H1 (cell line): ENCODE results near the gene CKLF.
"Not testable (repeated sequence)": the region's sequence is repeated elsewhere in the genome, so short reads cannot be mapped to it uniquely, and the experiment has no call there.

ENCODE experiments used
- ASH2L ChIP-seq: fragments of 200-600, 300-600 bp; sonication (generic); IDR thresholded peaks from one replicate; pipeline ENCODE4 v1.7.1; 2017; ENCODE audit warnings: low read length
- CBX5 ChIP-seq: fragments of 300-800, 300-1000 bp; sonication (generic); IDR thresholded peaks from 2 replicates; pipeline ENCODE4 v1.7.1; 2016; ENCODE audit warnings: antibody characterized with exemption, low read length, low read depth
- CEBPB ChIP-seq: IDR thresholded peaks from 2 replicates; pipeline ENCODE4 v1.6.1; 2012; ENCODE audit warnings: low read depth, low read length
- CTCF ChIP-seq, 3 experiments: IDR thresholded peaks; 1 replicate in 2 of 3; 2 replicates in 1 of 3; pipeline versions ENCODE4 v1.5.1 to v1.6.1; 2011; ENCODE audit warnings: low read length in 3 of 3, mild to moderate bottlenecking in 3 of 3, inconsistent platforms in 2 of 3, low read depth in 1 of 3, moderate library complexity in 1 of 3; ENCODE audit not compliant: insufficient read depth in 1 of 3; ENCODE audit errors: control extremely low read depth in 1 of 3
- MAX ChIP-seq: IDR thresholded peaks from 2 replicates; pipeline ENCODE4 v1.6.1; 2012; ENCODE audit warnings: inconsistent platforms
- POLR2A ChIP-seq, 2 experiments: IDR thresholded peaks; 1 replicate in 1 of 2; 2 replicates in 1 of 2; pipeline ENCODE4 v1.6.1; 2011; ENCODE audit warnings: low read depth in 2 of 2, low read length in 2 of 2, mild to moderate bottlenecking in 2 of 2; ENCODE audit errors: control extremely low read depth in 1 of 2
- POLR2AphosphoS5 ChIP-seq: IDR thresholded peaks from 2 replicates; pipeline ENCODE4 v1.6.1; 2011; ENCODE audit warnings: low read depth, low read length
- RAD21 ChIP-seq, 2 experiments: IDR thresholded peaks in 1 of 2; conservative IDR thresholded peaks in 1 of 2; 2 replicates each; pipeline ENCODE4 v1.6.1; 2011; ENCODE audit warnings: low read depth in 2 of 2, low read length in 2 of 2, improper control_type of control experiment in 1 of 2, inconsistent platforms in 1 of 2, mild to moderate bottlenecking in 1 of 2, moderate library complexity in 1 of 2
- TAF7 ChIP-seq: optimal IDR thresholded peaks from 2 replicates; pipeline ENCODE3; 2011; ENCODE audit warnings: low read depth, mild to moderate bottlenecking, inconsistent platforms, low read length, moderate library complexity, borderline replicate concordance
- USF2 ChIP-seq: IDR thresholded peaks from 2 replicates; pipeline ENCODE4 v1.6.1; 2011; ENCODE audit warnings: low read length, improper control_type of control experiment
- YY1 ChIP-seq: IDR thresholded peaks from 2 replicates; pipeline ENCODE4 v1.6.1; 2011; ENCODE audit warnings: low read depth, mild to moderate bottlenecking, low read length
- TF ChIP-seq, protein P1 (sequence below): IDR thresholded peaks from 2 replicates; pipeline ENCODE4 v1.6.1; 2011; ENCODE audit warnings: low read depth, mild to moderate bottlenecking, low read length; ENCODE audit not compliant: insufficient read depth
- TF ChIP-seq, protein P2 (sequence below): IDR thresholded peaks from 2 replicates; pipeline ENCODE4 v1.6.1; 2012; ENCODE audit warnings: low read length, inconsistent platforms

- TF ChIP-seq POLR2A (IDR thresholded peaks at IDR 0.05; ENCODE audit: control extremely low read depth in 1 of 2, low read depth in 2 of 2, low read length in 2 of 2); RAD21 (IDR thresholded peaks at IDR 0.05 in 1 of 2, conservative IDR thresholded peaks at IDR 0.05 in 1 of 2; ENCODE audit: low read depth in 2 of 2, low read length in 2 of 2); ASH2L; CBX5; CTCF (IDR thresholded peaks at IDR 0.05; ENCODE audit: control extremely low read depth in 1 of 3, insufficient read depth in 1 of 3, low read depth in 1 of 3, low read length in 3 of 3); TAF7; YY1; CEBPB; POLR2AphosphoS5; MAX; USF2: not testable (repeated sequence)
- TF ChIP-seq, protein P1, sequence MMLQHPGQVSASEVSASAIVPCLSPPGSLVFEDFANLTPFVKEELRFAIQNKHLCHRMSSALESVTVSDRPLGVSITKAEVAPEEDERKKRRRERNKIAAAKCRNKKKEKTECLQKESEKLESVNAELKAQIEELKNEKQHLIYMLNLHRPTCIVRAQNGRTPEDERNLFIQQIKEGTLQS: not testable (repeated sequence)
- TF ChIP-seq, protein P2, sequence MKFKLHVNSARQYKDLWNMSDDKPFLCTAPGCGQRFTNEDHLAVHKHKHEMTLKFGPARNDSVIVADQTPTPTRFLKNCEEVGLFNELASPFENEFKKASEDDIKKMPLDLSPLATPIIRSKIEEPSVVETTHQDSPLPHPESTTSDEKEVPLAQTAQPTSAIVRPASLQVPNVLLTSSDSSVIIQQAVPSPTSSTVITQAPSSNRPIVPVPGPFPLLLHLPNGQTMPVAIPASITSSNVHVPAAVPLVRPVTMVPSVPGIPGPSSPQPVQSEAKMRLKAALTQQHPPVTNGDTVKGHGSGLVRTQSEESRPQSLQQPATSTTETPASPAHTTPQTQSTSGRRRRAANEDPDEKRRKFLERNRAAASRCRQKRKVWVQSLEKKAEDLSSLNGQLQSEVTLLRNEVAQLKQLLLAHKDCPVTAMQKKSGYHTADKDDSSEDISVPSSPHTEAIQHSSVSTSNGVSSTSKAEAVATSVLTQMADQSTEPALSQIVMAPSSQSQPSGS: not testable (repeated sequence)
Observed at GRCh38 chr16:66596559-66596958, 44.2 kb downstream of the CKLF start.
